ENCODE measurements around the gene TGIF1. TPM values are rescaled to one million over a fixed set of nuclear protein-coding genes. Genes with fewer than 3 reads are reported as not detected.

Gene TGIF1
- total RNA-seq, 1 experiment from 2014 or later, result 86.9 TPM

DNA sequence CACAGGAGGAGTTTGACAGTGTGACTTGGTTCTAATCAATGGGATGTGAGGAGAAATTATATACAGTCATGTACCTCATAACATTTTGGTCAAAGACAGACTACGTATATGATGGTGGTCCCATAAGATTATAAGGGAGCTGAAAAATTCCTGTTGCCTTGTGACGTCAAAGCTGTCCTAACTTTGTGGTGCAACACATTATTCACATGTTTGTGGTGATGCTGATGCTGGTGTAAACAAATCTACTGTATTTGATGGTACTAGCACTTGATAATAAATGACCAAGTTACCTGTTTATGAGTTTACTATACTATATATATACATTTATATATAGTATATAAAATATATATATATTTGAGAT lies 29.1 kb upstream of the TGIF1 start:
- Histone ChIP-seq H3K36me3 (no peaks in the 10 kb centered on the region), H3K4me3 (no peak overlapping the region), H3K4me1 (no peaks in the 10 kb centered on the region), H3K9me3 (replicated peaks) (peaks cover 4% of the 10 kb centered on the region; the same call in 1 of the 2 replicates), H3K27me3 (no peaks in the 10 kb centered on the region), H3K27ac (no peak overlapping the region)
- DNase-seq, result no peak

- DNase-seq, result no peak
- H3K4me3 ChIP-seq, result no peak overlapping the region
- no peak overlapping the region for H3K27ac ChIP-seq
- H3K27me3 ChIP-seq, result no peaks in the 10 kb centered on the region
- H3K9me3 ChIP-seq (replicated peaks), result peaks cover 4% of the 10 kb centered on the region; the same call in 1 of the 2 replicates
- no peaks in the 10 kb centered on the region for H3K4me1 ChIP-seq
- no peaks in the 10 kb centered on the region for H3K36me3 ChIP-seq
These were observed 27.1 kb upstream of the TGIF1 start for GRCh38 chr18:3422905-3423304.

DNA sequence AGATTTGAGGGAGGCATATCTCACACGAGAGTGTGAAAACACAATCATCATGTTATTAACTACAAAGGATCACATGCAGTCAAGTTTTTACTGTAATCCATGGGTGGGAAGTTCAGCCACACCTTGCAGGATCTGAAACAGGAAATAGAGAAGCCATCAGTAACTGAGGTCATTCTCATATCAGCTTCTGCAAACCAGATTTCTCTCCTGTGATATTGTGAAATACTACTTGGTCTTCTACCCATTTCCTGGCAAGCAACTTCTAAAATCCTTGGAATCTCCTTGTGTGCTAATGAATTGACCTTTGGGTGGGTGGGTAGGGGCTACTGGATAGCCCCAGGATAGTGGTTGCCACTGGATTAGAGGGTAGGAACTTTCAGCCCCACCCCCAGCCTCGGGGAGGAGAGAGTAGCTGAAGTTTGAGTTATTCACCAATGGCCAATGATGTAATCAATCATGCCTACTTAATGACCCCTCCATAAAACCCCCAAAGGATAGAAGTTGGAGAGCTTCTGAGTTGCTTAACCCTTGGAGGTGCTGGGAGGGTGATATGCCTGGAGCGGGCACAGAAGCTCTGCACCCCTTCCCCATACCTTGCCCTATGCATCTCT lies 25.6 kb upstream of the TGIF1 start:
- H3K4me3 ChIP-seq, result no peak overlapping the region
- H3K36me3 ChIP-seq, result no peaks in the 10 kb centered on the region
- no peak for DNase-seq
- H3K4me1 ChIP-seq, result no peaks in the 10 kb centered on the region
- no peak overlapping the region for H3K27ac ChIP-seq
- no peaks in the 10 kb centered on the region for H3K27me3 ChIP-seq
- peaks cover 4% of the 10 kb centered on the region; the same call in 1 of the 2 replicates for H3K9me3 ChIP-seq (replicated peaks)

DNA sequence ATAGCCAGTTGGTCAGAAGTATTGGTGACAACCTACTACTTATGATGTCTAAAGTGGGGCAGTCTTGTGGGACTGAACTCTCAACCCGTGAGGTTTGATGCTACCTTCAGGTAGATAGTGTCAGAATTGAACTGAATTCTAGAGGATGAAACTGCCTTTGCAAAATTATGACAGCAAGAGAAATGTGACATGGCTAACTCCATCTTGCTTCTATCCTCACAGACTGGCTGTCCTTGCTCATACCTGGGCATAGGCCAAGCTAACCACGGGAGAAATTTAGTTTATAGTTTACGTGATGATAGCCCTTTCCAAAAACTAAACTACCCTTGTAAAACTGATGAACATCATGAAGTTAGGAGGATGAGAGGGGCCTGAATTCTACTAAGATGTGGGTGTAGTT lies 24.9 kb upstream of the TGIF1 start:
- H3K9me3 ChIP-seq (replicated peaks), result peaks cover 4% of the 10 kb centered on the region; the same call in 1 of the 2 replicates
- DNase-seq, result no peak
- H3K27me3 ChIP-seq, result no peaks in the 10 kb centered on the region
- no peaks in the 10 kb centered on the region for H3K4me1 ChIP-seq
- H3K36me3 ChIP-seq, result no peaks in the 10 kb centered on the region
- no peak overlapping the region for H3K27ac ChIP-seq
- no peak overlapping the region for H3K4me3 ChIP-seq

DNA sequence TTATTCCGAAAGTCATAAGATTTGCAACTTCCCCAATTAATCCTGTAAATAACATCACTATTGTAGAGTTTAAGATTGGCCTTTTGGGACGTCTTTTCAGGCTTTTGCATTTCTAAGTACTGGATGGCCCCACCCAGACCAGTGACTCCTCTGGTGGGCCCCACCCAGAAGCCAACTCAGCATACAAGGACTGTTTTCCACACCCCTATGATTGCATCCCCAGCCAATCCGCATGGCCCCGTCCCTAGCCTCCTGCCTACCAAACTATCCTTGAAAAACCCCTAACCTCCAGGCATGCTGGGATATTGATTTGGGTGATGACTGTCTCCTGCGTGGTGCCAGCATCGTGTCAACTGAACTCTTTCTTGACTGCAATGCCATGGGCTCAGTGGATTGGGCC lies 24.5 kb upstream of the TGIF1 start:
- peaks cover 4% of the 10 kb centered on the region; the same call in 1 of the 2 replicates for H3K9me3 ChIP-seq (replicated peaks)

GRCh38 chr18:3426074-3426473 lies 23.9 kb upstream of the TGIF1 start:
- Histone ChIP-seq H3K4me3 (no peak overlapping the region), H3K27me3 (no peaks in the 10 kb centered on the region), H3K9me3 (replicated peaks) (no peaks in the 10 kb centered on the region), H3K4me1 (no peaks in the 10 kb centered on the region), H3K36me3 (no peaks in the 10 kb centered on the region), H3K27ac (no peak overlapping the region)
- no peak for DNase-seq

More for the DNA sequence above, 24.5 kb upstream of the TGIF1 start:
- no peak overlapping the region for H3K27ac ChIP-seq
- DNase-seq, result no peak
- H3K36me3 ChIP-seq, result no peaks in the 10 kb centered on the region
- H3K4me1 ChIP-seq, result no peaks in the 10 kb centered on the region
- H3K4me3 ChIP-seq, result no peak overlapping the region
- H3K27me3 ChIP-seq, result no peaks in the 10 kb centered on the region

GRCh38 chr18:3427944-3428343 lies 22.0 kb upstream of the TGIF1 start:
- Histone ChIP-seq H3K4me1 (no peaks in the 10 kb centered on the region), H3K27ac (no peak overlapping the region), H3K9me3 (replicated peaks) (no peaks in the 10 kb centered on the region), H3K4me3 (no peak overlapping the region), H3K36me3 (no peaks in the 10 kb centered on the region), H3K27me3 (no peaks in the 10 kb centered on the region)
- no peak for DNase-seq

DNA sequence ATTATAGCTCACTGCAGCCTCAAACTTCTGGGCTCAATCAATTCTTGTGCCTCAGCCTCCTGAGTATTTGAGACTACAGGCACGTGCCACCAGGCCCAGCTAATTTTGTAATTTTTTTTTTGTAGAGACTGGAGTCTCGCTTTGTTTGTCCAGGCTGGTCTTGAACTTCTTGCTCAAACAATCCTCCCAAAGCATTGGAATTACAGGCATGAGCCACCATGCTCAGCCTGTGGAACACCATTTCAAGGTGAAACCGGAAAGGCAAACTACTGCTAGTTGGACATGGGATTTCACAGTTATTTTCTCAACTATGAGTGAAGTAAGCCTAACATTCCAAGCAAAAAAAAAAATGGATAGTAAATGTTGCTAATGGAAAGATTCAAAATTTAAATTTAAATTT lies 20.9 kb upstream of the TGIF1 start:
- Histone ChIP-seq H3K4me3 (no peak overlapping the region), H3K4me1 (no peaks in the 10 kb centered on the region), H3K36me3 (no peaks in the 10 kb centered on the region), H3K27me3 (no peaks in the 10 kb centered on the region), H3K27ac (no peak overlapping the region), H3K9me3 (replicated peaks) (no peaks in the 10 kb centered on the region)
- DNase-seq, result no peak

DNA sequence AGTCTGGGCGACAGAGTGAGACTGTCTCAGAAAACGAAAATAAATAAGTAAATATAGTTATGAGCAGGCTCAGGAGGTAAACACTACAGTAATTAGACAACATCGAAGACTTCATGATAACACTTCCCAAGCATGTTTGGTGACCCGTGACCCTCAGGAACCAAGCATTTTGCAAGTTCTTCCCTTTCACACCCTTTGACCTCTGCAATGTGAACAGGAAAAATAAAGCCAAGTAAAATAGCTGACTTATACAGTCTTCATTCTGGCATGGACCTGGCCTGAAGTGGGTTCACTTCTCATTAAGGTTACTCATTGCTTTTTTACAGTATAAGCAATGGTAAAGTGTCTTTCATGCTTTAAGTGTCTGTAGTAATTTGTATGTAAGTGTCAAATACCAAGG lies 15.3 kb upstream of the TGIF1 start:
- Histone ChIP-seq H3K4me1 (peaks cover 6% of the 10 kb centered on the region; the same call in 1 of the 2 replicates), H3K4me3 (no peak overlapping the region), H3K27ac (no peak overlapping the region), H3K9me3 (replicated peaks) (no peaks in the 10 kb centered on the region), H3K27me3 (no peaks in the 10 kb centered on the region), H3K36me3 (no peaks in the 10 kb centered on the region)
- no peak for DNase-seq

- Histone ChIP-seq H3K36me3 (no peaks in the 10 kb centered on the region), H3K4me1 (peaks cover 11% of the 10 kb centered on the region; the same call in 1 of the 2 replicates), H3K27me3 (no peaks in the 10 kb centered on the region), H3K27ac (no peak overlapping the region), H3K9me3 (replicated peaks) (no peaks in the 10 kb centered on the region), H3K4me3 (no peak overlapping the region)
- DNase-seq, result no peak
These were observed 9.6 kb upstream of the TGIF1 start for GRCh38 chr18:3440341-3440740.

DNA sequence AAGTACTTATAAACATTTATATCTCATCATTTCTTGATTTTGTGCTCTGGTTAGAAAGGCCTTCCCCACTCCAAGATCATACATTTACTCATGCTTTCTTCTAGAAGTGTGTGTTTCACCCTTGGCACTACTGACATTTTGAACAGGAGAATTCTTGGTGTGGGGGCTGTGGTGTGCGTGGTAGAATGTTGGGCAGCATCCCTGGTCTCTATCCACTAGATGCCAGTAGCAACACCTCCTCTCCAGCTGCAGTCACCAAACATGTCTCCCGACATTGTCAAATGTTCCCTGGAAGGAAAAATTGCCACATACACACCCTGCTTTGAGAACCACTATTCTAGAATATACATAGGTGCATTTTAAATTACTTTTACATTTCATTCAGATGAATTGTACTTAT lies 8.7 kb upstream of the TGIF1 start:
- H3K4me1 ChIP-seq, result peaks cover 16% of the 10 kb centered on the region
- no peaks in the 10 kb centered on the region for H3K9me3 ChIP-seq (replicated peaks)
- peak overlapping the region; percentile 20; the same call in 1 of the 2 replicates for H3K27ac ChIP-seq
- no peaks in the 10 kb centered on the region for H3K27me3 ChIP-seq
- H3K4me3 ChIP-seq, result no peak overlapping the region
- H3K36me3 ChIP-seq, result no peaks in the 10 kb centered on the region
- peak; percentile 19 to 51 for DNase-seq

DNA sequence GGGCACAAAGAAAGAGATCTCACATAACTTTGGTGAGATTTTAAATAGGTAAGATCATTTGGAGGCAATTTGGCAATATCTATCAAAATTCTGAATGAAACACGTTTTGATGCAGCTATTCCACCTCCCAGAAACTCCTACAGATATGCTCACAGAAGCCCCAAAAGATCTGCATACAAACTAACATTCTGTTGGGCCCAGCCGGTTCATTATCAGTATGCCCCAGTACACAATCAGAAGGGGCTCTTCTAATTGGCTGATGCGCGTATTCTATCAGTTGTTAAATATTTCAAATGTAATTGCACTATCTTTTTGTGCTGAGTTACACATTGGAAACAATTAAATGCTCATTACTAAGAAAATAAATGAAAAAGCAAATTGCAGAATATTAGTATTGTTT lies 7.1 kb upstream of the TGIF1 start:
- H3K4me3 ChIP-seq, result no peak overlapping the region
- H3K9me3 ChIP-seq (replicated peaks), result no peaks in the 10 kb centered on the region
- H3K4me1 ChIP-seq, result peaks cover 16% of the 10 kb centered on the region
- H3K36me3 ChIP-seq, result no peaks in the 10 kb centered on the region
- no peaks in the 10 kb centered on the region for H3K27me3 ChIP-seq
- no peak overlapping the region for H3K27ac ChIP-seq
- no peak for DNase-seq

DNA sequence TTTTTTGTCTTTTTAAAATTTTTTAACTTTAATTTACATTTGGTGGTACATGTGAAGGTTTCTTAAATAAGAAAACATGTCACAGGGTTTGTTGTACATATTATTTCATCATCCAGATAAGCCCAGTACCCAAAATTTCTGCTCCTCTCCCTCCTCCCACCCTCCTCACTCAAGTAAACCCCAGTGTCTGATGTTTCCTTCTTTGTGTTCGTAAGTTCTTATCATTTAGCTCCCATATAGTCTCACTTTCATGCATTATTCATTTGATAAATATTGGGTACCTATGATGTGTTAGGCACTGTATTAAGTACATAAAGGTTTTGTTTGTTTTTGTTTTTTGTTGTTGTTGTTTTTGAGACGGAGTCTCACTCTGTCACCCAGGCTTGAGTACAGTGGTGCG lies 5.7 kb upstream of the TGIF1 start:
- Histone ChIP-seq H3K4me3 (no peak overlapping the region), H3K27me3 (no peaks in the 10 kb centered on the region), H3K4me1 (peaks cover 16% of the 10 kb centered on the region), H3K9me3 (replicated peaks) (no peaks in the 10 kb centered on the region), H3K27ac (no peak overlapping the region), H3K36me3 (no peaks in the 10 kb centered on the region)
- no peak for DNase-seq

GRCh38 chr18:3444954-3445353 lies 5.0 kb upstream of the TGIF1 start:
- Histone ChIP-seq H3K36me3 (no peaks in the 10 kb centered on the region), H3K9me3 (replicated peaks) (no peaks in the 10 kb centered on the region)

GRCh38 chr18:3447068-3447894 lies 2.7 kb upstream of the TGIF1 start:
- H3K9me3 ChIP-seq (replicated peaks), result no peaks in the 10 kb centered on the region
- H3K4me1 ChIP-seq, result peaks cover 10% of the 10 kb centered on the region
- H3K4me3 ChIP-seq, result peak overlapping the region; percentile 76
- peak overlapping the region; percentile 95 for H3K27ac ChIP-seq
- H3K27me3 ChIP-seq, result no peaks in the 10 kb centered on the region
- H3K36me3 ChIP-seq, result peaks cover 10% of the 10 kb centered on the region
- peak; percentile 68 to 73 for DNase-seq

More at GRCh38 chr18:3444954-3445353, 5.0 kb upstream of the TGIF1 start:
- DNase-seq, result no peak
- Histone ChIP-seq H3K27ac (no peak overlapping the region), H3K27me3 (no peaks in the 10 kb centered on the region), H3K4me1 (peaks cover 16% of the 10 kb centered on the region), H3K4me3 (no peak overlapping the region)

Data from SJCRH30 (cell line).